Activated CD4-positive, alpha-beta T cell treated with anti-CD3 and anti-CD28 coated beads for 48 hours (primary cell): Measurements from ENCODE around the gene NT5M.
"Not testable (repeated sequence)": the region's sequence is repeated elsewhere in the genome, so short reads cannot be mapped to it uniquely, and the experiment has no call there.

Source experiments
- DNase-seq: peaks from one replicate; pipeline ENCODE4 v3.0.0-alpha.2; 2020

The NT5M gene

GRCh38 chr17:17379197-17379991 lies 76.2 kb downstream of the NT5M start:
- no peak for DNase-seq

DNA sequence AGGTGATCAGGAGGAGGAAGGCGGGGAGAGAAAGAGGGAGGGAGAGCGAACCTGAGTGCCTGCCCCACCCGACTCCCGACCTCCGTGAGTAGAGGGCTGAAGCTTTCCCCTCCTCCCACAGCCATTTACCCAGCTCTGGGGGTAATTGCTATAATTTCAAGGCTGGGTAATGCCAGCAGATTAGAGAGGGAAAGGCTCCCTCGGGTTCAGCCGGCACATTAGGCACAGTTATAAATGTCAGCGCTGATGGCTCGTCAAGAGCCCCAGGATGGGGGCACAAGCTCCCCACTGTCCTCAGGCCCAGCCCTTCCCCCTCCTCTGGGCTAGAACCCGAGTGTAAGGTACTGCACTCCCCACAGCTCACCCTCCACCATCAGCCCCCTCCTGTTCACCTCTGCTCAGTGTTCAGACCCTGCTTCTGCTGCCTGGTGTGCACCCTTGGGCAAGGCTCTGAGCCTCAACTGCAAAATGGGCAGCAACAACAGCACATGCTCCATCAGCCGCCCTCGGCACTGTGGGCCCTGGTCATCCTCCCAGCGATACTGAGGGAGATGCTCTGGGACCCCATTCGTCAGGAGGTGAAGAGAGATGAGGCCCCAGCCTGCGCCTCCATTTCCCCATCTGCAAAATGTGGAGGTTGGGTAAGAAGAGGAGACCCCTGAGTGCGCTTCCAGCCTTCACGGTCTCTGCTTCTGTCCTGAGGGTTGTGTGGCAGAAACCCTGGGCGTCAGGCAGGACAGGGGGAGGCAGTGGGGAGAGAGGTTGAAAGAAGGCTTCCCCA lies 77.2 kb downstream of the NT5M start:
- no peak for DNase-seq

DNA sequence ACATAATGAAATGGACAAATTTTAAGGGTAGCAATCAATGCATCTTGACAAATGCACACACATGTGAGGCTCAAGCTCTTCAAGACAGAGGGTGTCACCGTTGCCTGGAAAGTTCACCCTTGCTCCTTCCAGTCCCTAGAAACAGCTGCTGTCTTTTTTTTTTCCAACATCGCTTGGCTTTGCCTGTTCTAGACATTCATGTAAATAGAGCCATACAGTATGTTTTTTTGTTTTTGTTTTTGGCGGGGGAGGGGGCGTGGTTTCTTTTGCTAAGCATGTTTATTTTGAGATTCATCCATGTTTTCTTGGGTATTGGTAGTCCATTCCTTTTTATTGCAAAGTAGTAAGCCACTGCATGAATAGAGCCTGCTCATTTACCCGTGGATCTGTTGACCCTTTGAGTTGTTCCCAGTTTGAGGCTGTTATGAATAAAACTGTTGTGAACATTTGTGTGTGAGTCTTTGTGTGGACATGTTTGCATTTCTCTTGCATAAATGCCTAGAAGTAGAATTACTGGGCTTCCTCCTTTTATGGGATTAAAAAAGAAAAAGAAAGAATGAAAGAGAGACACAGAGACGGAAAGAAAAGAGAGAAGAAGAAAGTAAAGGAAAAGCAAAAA lies 78.4 kb downstream of the NT5M start:
- DNase-seq: no peak

DNA sequence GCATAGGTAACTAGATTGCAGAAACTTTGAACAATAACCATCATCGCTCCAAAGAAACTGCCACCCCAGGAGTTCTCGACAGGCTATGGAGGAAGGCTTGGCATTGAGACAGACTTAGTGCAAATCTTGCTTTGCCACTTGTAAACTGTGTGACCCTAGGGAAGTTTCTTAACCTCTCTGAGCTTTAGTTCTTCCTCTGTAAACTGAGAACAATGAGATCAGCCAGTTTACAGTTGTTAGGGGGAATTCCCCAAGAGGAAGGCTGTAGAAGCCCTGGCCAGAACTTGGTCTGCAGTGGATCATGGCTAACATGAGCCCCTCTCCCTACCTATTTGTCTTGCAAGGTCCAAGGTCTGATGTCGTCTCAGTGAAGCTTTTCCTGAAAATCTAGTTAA lies 78.9 kb downstream of the NT5M start:
- DNase-seq: no peak

- DNase-seq: no peak
Measured at GRCh38 chr17:17382971-17383370, 79.8 kb downstream of the NT5M start.

DNA sequence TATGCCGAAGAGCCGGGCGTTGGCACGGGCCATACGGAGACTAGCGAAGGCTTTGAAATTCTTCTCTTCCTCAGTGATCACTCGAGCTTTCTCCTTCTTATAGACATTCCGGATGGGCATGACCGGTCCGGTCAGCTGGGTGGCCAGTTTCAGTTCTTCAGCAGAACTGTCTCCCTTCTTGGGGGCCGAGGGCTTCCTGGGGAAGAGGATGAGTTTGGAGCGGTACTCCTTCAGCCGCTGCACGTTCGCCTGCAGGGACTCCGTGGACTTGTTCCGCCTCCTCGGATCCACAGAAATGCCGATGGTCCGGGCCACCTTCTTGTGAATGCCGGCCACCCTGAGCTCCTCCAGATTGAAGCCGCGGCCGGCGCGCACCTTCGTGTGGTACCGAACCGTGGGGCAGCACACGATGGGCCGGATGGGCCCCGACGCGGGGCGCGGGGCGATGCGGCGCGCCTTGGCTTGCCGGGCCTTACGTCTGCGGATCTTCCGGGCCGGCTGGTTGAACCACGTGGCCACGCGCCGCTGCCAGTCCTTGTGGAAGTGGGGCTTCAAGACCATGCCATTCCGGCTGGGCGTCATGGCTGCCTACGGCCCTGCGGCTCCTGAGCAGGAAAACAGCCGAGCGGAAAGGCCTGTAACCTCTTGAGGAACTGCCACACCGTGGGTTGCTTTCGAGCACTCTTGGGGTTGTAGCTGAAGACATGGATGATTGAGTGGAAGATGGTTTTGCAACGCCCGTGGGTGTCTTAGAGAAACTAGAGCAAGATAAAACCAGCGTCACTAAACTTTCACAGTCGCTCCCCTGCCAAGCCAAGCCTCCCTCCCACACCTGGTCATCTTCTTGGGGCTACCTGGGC lies 80.5 kb downstream of the NT5M start:
- not testable (repeated sequence) for DNase-seq

DNA sequence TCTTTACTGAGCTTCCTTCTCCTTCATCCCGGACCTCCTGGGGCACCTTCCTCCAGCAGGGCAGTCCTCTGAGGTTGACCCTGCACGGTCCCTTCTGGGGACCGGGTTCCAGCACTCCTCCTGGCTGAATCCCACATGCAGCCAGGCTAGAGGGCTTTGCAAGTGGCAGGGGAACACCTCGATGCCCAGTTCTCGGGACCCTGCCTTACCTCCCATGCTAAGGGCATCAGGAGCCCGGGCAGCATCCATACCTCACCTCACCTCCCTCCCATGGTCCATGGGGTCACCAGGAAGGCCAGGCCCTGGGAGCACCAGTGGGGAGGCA lies 81.1 kb downstream of the NT5M start:
- no peak for DNase-seq

GRCh38 chr17:17384961-17385360 lies 81.8 kb downstream of the NT5M start:
- DNase-seq: no peak

DNA sequence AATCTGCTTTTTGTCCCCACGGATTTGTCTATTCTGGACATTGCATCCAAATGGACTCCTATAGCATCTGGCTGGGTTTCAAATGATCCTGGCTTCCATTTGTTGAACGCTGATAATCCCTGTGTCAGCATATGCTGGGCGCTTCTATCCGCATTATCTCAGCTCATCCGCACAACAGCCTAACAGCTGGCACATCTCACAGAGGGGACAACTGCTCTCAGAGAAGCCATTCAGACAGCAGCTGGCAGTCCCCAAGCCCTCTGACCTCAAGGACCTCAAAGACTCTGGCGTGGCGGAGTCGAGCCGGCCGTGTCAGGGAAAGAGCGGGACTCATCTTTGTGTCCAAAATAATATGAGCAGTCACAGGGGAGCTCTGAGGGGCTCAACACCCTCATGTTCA lies 82.3 kb downstream of the NT5M start:
- no peak for DNase-seq

- DNase-seq: no peak
Measured at GRCh38 chr17:17386094-17386800, 83.1 kb downstream of the NT5M start.

DNA sequence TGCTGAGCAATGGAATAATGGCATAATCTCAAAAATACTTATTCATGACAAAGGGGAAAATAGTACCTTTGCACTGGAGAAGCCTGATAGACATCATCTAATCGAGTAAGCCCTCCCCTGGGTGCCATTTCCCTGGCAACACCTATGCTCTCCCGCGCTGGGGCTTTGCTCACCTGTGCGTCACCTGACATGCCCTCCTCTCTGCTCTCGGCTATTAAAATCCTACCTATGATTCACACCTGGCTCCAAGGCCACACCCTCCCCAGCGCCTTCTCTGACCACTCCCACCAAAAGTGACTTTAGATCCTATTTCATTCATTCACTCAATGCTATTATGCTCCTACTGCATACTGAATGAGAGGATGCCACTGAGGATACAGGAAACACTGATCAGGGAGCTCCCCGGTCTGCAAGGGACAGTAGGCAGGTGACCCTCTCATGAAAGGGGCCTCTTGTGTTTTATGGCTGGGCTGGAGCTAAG lies 83.9 kb downstream of the NT5M start:
- no peak for DNase-seq

GRCh38 chr17:17387498-17388362 lies 84.6 kb downstream of the NT5M start:
- peak; percentile 52 for DNase-seq

GRCh38 chr17:17388657-17389496 lies 85.7 kb downstream of the NT5M start:
- no peak for DNase-seq

DNA sequence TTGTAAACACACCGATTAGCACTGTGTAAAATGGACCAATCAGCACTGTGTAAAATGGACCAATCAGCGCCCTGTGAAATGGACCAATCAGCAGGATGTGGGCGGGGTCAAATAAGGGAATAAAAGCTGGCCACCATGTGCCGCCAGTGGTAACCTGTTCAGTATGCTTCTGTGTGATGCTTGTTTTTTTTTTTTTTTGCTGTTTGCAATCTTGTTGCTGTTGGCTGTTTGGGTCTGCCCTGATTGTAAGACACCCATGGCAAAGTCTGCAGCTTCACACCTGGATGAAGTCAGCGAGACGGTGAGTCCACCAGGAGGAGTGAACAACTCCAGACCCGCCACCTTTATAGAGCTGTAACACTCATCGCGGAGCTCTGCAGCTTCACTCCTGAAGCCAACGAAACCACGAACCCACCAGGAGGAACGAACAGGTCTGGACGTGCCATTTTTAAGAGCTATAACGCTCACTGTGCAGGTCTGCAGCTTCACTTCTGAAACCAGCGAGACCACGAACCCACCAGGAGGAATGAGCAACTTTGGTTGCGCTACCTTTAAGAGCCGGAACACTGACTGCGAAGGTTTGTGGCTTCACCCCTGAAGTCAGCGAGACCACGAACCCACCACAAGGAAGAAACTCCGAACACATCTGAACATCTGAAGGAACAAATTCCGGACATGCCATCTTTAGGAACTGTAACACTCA lies 88.6 kb downstream of the NT5M start:
- DNase-seq: peak; percentile 77

GRCh38 chr17:17393976-17394375 lies 90.8 kb downstream of the NT5M start:
- DNase-seq: no peak

DNA sequence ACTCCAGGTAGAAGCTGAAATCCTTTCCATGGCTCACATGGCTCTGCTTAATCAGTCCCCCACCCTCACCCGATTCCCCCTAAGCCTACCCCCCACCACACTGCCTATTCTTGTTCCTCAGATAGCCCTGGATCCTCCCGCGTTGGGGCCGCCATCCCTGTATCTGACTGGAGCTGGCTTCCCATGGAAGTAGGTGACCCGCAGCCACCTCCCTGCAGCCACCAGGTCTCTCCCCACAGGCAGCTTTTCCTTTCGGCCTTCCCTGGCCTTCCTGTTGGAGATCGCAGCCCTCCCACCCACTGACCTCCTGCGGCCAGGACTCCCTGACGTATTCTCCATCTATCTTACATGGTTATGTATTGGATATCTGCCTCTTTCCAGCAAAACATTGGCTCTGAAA lies 91.3 kb downstream of the NT5M start:
- DNase-seq: no peak

GRCh38 chr17:17395246-17395802 lies 92.2 kb downstream of the NT5M start:
- no peak for DNase-seq

- no peak for DNase-seq
Measured at GRCh38 chr17:17395885-17396284, 92.7 kb downstream of the NT5M start.
